Mesenchymal stem cell (in vitro differentiated cells and primary cell): Measurements from ENCODE around the gene KDM4B.

ENCODE experiments used
- DNase-seq: peaks from one replicate; pipeline ENCODE4 v3.0.0-alpha.2; 2013
- H2AFZ ChIP-seq: one replicate; pipeline ENCODE4 v1.6.1; 2013; ENCODE audit warnings: low read depth, mild to moderate bottlenecking, control low read depth, inconsistent platforms, low read length, moderate library complexity
- H2AK5ac ChIP-seq: 2 replicates; pipeline ENCODE4 v1.6.1; 2013; ENCODE audit warnings: low read length, moderate library complexity, mild to moderate bottlenecking, inconsistent platforms; ENCODE audit not compliant: severe bottlenecking
- H2BK120ac ChIP-seq: one replicate; pipeline ENCODE4 v1.6.1; 2013; ENCODE audit warnings: low read depth, mild to moderate bottlenecking, inconsistent platforms, low read length, moderate library complexity
- H2BK12ac ChIP-seq, 2 experiments: one replicate each; pipeline ENCODE4 v1.6.1; 2013; ENCODE audit warnings: inconsistent platforms in 2 of 2, low read length in 2 of 2, mild to moderate bottlenecking in 2 of 2, moderate library complexity in 2 of 2, control low read depth in 1 of 2
- H2BK15ac ChIP-seq: one replicate; pipeline ENCODE4 v1.6.1; 2013; ENCODE audit warnings: mild to moderate bottlenecking, low read depth, inconsistent platforms; ENCODE audit not compliant: poor library complexity, severe bottlenecking
- H2BK5ac ChIP-seq: 2 replicates; pipeline ENCODE4 v1.6.1; 2013; ENCODE audit warnings: low read depth, mild to moderate bottlenecking, low read length, control low read depth, inconsistent platforms; ENCODE audit not compliant: poor library complexity, severe bottlenecking
- H3K14ac ChIP-seq, 2 experiments: one replicate each; pipeline ENCODE4 v1.6.1; 2013; ENCODE audit warnings: inconsistent platforms in 2 of 2, low read length in 2 of 2, control low read depth in 1 of 2, mild to moderate bottlenecking in 1 of 2, moderate library complexity in 1 of 2
- H3K18ac ChIP-seq, 2 experiments: one replicate each; pipeline ENCODE4 v1.6.1; 2013; ENCODE audit warnings: inconsistent platforms in 2 of 2, low read length in 2 of 2, control low read depth in 1 of 2, low read depth in 1 of 2, mild to moderate bottlenecking in 1 of 2
- H3K23ac ChIP-seq, 2 experiments: one replicate each; pipeline ENCODE4 v1.6.1; 2013; ENCODE audit warnings: inconsistent platforms in 2 of 2, low read length in 2 of 2, mild to moderate bottlenecking in 2 of 2, moderate library complexity in 2 of 2, control low read depth in 1 of 2
- H3K27ac ChIP-seq: 2 replicates; pipeline ENCODE4 v1.5.1; 2013; ENCODE audit warnings: mild to moderate bottlenecking, moderate library complexity, low read length, control low read depth, inconsistent platforms; ENCODE audit not compliant: poor library complexity, severe bottlenecking
- H3K27me3 ChIP-seq, 2 experiments: 2 replicates each; pipeline versions ENCODE4 v1.6.1 to v1.7.0; 2013; ENCODE audit warnings: low read length in 2 of 2, mild to moderate bottlenecking in 2 of 2, moderate library complexity in 2 of 2, control low read depth in 1 of 2, inconsistent platforms in 1 of 2; ENCODE audit not compliant: control insufficient read depth in 1 of 2, insufficient read depth in 1 of 2
- H3K36me3 ChIP-seq, 2 experiments: 2 replicates each; pipeline versions ENCODE4 v1.6.1 to v1.7.0; 2013; ENCODE audit warnings: low read length in 2 of 2, control low read depth in 1 of 2, inconsistent platforms in 1 of 2, low read depth in 1 of 2, mild to moderate bottlenecking in 1 of 2; ENCODE audit not compliant: insufficient read depth in 2 of 2, control insufficient read depth in 1 of 2
- H3K4ac ChIP-seq, 2 experiments: one replicate each; pipeline ENCODE4 v1.6.1; 2013; ENCODE audit warnings: inconsistent platforms in 2 of 2, low read length in 2 of 2, mild to moderate bottlenecking in 2 of 2, moderate library complexity in 2 of 2, control low read depth in 1 of 2, low read depth in 1 of 2
- H3K4me1 ChIP-seq: 2 replicates; pipeline ENCODE4 v1.6.1; 2013; ENCODE audit warnings: low read depth, low read length, control low read depth; ENCODE audit not compliant: control insufficient read depth, insufficient read depth
- H3K4me2 ChIP-seq: 2 replicates; pipeline ENCODE4 v1.6.1; 2013; ENCODE audit warnings: low read length, mild to moderate bottlenecking, inconsistent platforms; ENCODE audit not compliant: poor library complexity, severe bottlenecking
- H3K4me3 ChIP-seq, 2 experiments: 2 replicates each; pipeline versions ENCODE4 v1.5.1 to v1.7.0; 2013; ENCODE audit warnings: low read length in 2 of 2, mild to moderate bottlenecking in 2 of 2, control low read depth in 1 of 2, low read depth in 1 of 2; ENCODE audit not compliant: insufficient read depth in 1 of 2
- H3K79me1 ChIP-seq: replicated peaks from 2 replicates; pipeline ENCODE4 v1.6.1; 2013; ENCODE audit warnings: mild to moderate bottlenecking, control low read depth, low read length, inconsistent platforms; ENCODE audit not compliant: poor library complexity, severe bottlenecking
- H3K9ac ChIP-seq: 2 replicates; pipeline ENCODE4 v1.7.0; 2013; ENCODE audit warnings: mild to moderate bottlenecking, low read length, moderate library complexity
- H3K9me3 ChIP-seq: 2 replicates; pipeline ENCODE4 v1.7.0; 2013; ENCODE audit warnings: mild to moderate bottlenecking, low read length; ENCODE audit not compliant: control insufficient read depth
- H4K8ac ChIP-seq: one replicate; pipeline ENCODE4 v1.6.1; 2013; ENCODE audit warnings: inconsistent platforms, mild to moderate bottlenecking, low read length, moderate library complexity
- H4K91ac ChIP-seq: one replicate; pipeline ENCODE4 v1.6.1; 2013; ENCODE audit warnings: mild to moderate bottlenecking, low read length, inconsistent platforms
- WGBS: methylation state at CpG from one replicate; pipeline ENCODE4 v1.1.7; 2013; ENCODE audit warnings: mixed read lengths; 5-methylcytosine and 5-hydroxymethylcytosine counted together

KDM4B gene

GRCh38 chr19:5093948-5094718 lies 125.2 kb downstream of the KDM4B start:
- Histone ChIP-seq H2AFZ (no peak overlapping the region), H4K8ac (no peak overlapping the region), H3K4me3 (no peak overlapping the region), H2BK120ac (no peak overlapping the region), H3K79me1 (peaks cover 58% of the 10 kb centered on the region), H3K9ac (no peak overlapping the region), H3K36me3 (peaks cover 20 to 78% of the 10 kb centered on the region in 2 experiments), H3K27ac (no peak overlapping the region), H2BK15ac (no peak overlapping the region), H2BK5ac (no peak overlapping the region), H3K9me3 (peaks cover 5% of the 10 kb centered on the region), H3K18ac (no peak overlapping the region), H2AK5ac (no peak overlapping the region), H3K4ac (no peak overlapping the region), H3K4me2 (no peak overlapping the region), H2BK12ac (no peak overlapping the region), H3K23ac (no peak overlapping the region), H4K91ac (no peak overlapping the region), H3K14ac (no peak overlapping the region), H3K27me3 (no peaks in the 10 kb centered on the region), H3K4me1 (peaks cover 30% of the 10 kb centered on the region)
- WGBS = 93% methylated on average over 24 of the region's 26 CpGs
- DNase-seq = no peak

DNA sequence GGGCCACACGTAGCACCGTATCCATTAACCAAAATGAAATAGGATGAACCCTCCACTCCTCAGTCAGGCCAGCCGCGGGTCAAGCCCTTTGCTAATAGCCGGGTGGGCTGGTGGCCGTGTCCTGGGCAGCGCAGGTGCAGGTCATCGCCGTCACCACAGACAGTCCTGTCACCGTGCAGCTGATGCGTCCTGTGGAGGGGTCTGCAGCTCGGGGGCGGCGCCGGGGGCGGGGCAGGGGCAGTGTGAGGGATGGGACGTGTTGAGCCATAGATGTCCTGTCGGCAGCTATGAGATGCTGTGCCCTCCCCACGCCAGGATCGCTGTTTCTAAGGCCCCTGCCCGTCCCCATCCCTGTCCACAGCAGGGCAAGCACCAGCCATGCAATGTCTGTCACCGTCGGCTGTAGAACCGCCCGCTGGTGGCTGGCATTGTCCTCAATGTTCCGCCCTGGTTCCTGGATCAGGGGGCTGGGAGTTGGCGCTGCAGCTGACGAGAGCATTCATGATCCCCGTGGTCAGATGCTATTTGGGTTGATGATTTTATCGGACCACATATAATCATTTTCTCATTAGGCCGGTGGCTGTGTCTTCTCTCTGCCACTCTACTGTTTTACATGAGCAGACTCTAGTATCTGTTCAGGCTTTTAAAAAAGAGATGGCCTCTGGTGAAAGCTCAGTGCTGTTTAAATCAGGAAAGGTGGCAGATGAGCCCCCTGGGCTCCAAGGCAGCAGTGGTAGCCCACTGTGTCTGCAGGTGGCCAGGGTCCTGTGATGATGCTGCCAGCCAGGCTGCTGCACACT lies 126.1 kb downstream of the KDM4B start:
- Histone ChIP-seq H3K4me2 (no peak overlapping the region), H3K36me3 (peaks cover 22 to 83% of the 10 kb centered on the region in 2 experiments), H2BK120ac (no peak overlapping the region), H3K18ac (no peak overlapping the region), H3K4me1 (peaks cover 30% of the 10 kb centered on the region), H3K4ac (no peak overlapping the region), H3K14ac (no peak overlapping the region), H2AK5ac (no peak overlapping the region), H3K9ac (no peak overlapping the region), H4K91ac (no peak overlapping the region), H3K23ac (no peak overlapping the region), H3K9me3 (peaks cover 14% of the 10 kb centered on the region), H4K8ac (no peak overlapping the region), H3K27ac (no peak overlapping the region), H2BK12ac (no peak overlapping the region), H2AFZ (no peak overlapping the region), H3K27me3 (no peaks in the 10 kb centered on the region), H3K79me1 (peaks cover 57% of the 10 kb centered on the region), H3K4me3 (no peak overlapping the region), H2BK5ac (no peak overlapping the region), H2BK15ac (no peak overlapping the region)
- 90% methylated on average over 29 of the region's 31 CpGs for WGBS
- no peak for DNase-seq

GRCh38 chr19:5095568-5095850 lies 126.6 kb downstream of the KDM4B start:
- H3K4me3 ChIP-seq = no peak overlapping the region

DNA sequence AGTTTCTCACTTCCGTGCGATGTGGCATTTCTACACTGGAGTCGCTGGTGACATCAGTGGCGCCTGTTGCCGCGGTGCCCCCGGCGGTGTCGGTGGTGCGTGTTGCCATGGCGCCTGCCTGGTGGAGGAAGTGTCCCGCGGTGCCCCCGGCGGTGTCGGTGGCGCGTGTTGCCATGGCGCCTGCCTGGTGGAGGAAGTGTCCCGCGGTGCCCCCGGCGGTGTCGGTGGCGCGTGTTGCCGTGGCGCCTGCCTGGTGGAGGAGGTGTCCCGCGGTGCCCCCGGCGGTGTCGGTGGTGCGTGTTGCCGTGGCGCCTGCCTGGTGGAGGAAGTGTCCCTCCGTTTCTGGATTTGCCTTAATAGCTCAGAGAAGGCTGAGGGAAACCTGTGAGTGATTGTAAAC lies 127.6 kb downstream of the KDM4B start:
- Histone ChIP-seq H3K9me3 (peaks cover 18% of the 10 kb centered on the region), H3K4me1 (peaks cover 20% of the 10 kb centered on the region), H3K23ac (no peak overlapping the region), H2BK15ac (no peak overlapping the region), H3K18ac (no peak overlapping the region), H2AK5ac (no peak overlapping the region), H2AFZ (no peak overlapping the region), H3K4ac (no peak overlapping the region), H2BK120ac (no peak overlapping the region), H3K4me2 (no peak overlapping the region), H3K9ac (no peak overlapping the region), H4K91ac (no peak overlapping the region), H3K27ac (no peak overlapping the region), H2BK12ac (no peak overlapping the region), H2BK5ac (no peak overlapping the region), H3K79me1 (peaks cover 54% of the 10 kb centered on the region), H3K36me3 (peaks cover 26 to 82% of the 10 kb centered on the region in 2 experiments), H3K14ac (no peak overlapping the region), H4K8ac (no peak overlapping the region), H3K4me3 (no peak overlapping the region), H3K27me3 (no peaks in the 10 kb centered on the region)
- WGBS = 98% methylated on average over 32 of the region's 37 CpGs
- DNase-seq = no peak

More at GRCh38 chr19:5095568-5095850, 126.6 kb downstream of the KDM4B start:
- H3K36me3 ChIP-seq = peaks cover 26 to 84% of the 10 kb centered on the region in 2 experiments
- no peak for DNase-seq
- no peak overlapping the region for H2BK120ac ChIP-seq
- WGBS = 91% methylated on average over 7 of the region's 7 CpGs
- H4K91ac ChIP-seq = no peak overlapping the region
- H3K27me3 ChIP-seq = no peaks in the 10 kb centered on the region
- no peak overlapping the region for H3K14ac ChIP-seq
- no peak overlapping the region for H2AFZ ChIP-seq
- H3K4me1 ChIP-seq = peaks cover 30% of the 10 kb centered on the region
- no peak overlapping the region for H2AK5ac ChIP-seq
- no peak overlapping the region for H3K23ac ChIP-seq
- no peak overlapping the region for H3K18ac ChIP-seq
- H2BK5ac ChIP-seq = no peak overlapping the region
- H4K8ac ChIP-seq = no peak overlapping the region
- no peak overlapping the region for H3K27ac ChIP-seq
- peaks cover 18% of the 10 kb centered on the region for H3K9me3 ChIP-seq
- no peak overlapping the region for H3K4ac ChIP-seq
- H3K4me2 ChIP-seq = no peak overlapping the region
- no peak overlapping the region for H2BK15ac ChIP-seq
- H3K79me1 ChIP-seq = peaks cover 56% of the 10 kb centered on the region
- no peak overlapping the region for H3K9ac ChIP-seq
- no peak overlapping the region for H2BK12ac ChIP-seq
